ENCODE measurements around the gene SPRR3. TPM values are rescaled to one million over a fixed set of nuclear protein-coding genes. Genes with fewer than 3 reads are reported as not detected.
A peak's percentile ranks its signal among the peaks of the same experiment; 100 is the strongest.

SPRR3 gene
- not detected for total RNA-seq

- TF ChIP-seq CTCF (IDR thresholded peaks at IDR 0.05) (no peak), POLR2A (IDR thresholded peaks at IDR 0.05) (no peak)
- H3K4me3 ChIP-seq (ENCODE audit: low read depth, poor library complexity, severe bottlenecking): no peak within 1 kb of the TSS
- WGBS, 2 donors: 83% methylated on average over 2 of the region's 2 CpGs
- intact Hi-C loops (cut with DNase I; ENCODE audit: low total_unique reads): no loop called here
- DNase-seq (ENCODE audit: low spot score in 2 of 2): no peak
Measured at GRCh38 chr1:153001382-153001781, at the start of gene SPRR3. SPRR3 (plus strand) TSS chr1:153001749; CDS start chr1:153003021, 1,272 bp downstream.

GRCh38 chr1:152953761-152954160 lies 47.8 kb upstream of the SPRR3 start:
- peak; percentile 62 to 82 for DNase-seq (ENCODE audit: low spot score in 2 of 2)

DNA sequence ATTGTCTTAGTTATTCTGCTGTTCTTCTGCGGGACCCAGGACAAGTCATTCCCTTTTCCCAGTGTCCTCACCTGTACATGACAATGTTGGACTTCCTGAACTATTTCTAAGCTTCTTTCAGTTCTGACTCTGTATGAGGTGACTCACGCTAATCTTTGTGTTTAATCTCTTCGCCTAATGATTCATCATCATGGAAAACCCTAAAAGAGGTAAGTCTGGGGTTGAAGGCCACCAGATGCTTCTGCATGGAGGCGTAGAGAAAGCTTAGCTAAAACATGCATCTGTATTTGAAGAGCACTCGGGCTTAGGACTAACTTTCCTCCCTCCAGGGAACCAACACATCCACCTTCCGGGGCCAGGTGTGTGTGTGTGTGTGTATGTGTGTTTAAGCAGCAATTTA lies 47.1 kb upstream of the SPRR3 start:
- TF ChIP-seq CTCF (IDR thresholded peaks at IDR 0.05) (no peak), POLR2A (IDR thresholded peaks at IDR 0.05) (no peak)
- intact Hi-C loops (cut with DNase I; ENCODE audit: low total_unique reads): no loop called here
- no peak overlapping the region for H3K4me3 ChIP-seq (ENCODE audit: low read depth, poor library complexity, severe bottlenecking)
- peak in 1 of 2 donors; percentile 21 for DNase-seq (ENCODE audit: low spot score in 2 of 2)
- 49 to 61% methylated on average over 6 of the region's 6 CpGs for WGBS, 2 donors

More at GRCh38 chr1:152953761-152954160, 47.8 kb upstream of the SPRR3 start:
- TF ChIP-seq POLR2A (IDR thresholded peaks at IDR 0.05) (no peak), CTCF (IDR thresholded peaks at IDR 0.05) (no peak)
- H3K4me3 ChIP-seq (ENCODE audit: low read depth, poor library complexity, severe bottlenecking): no peak overlapping the region
- WGBS, 2 donors: 36 to 60% methylated on average over 7 of the region's 7 CpGs
- intact Hi-C loops (cut with DNase I; ENCODE audit: low total_unique reads): no loop called here

DNA sequence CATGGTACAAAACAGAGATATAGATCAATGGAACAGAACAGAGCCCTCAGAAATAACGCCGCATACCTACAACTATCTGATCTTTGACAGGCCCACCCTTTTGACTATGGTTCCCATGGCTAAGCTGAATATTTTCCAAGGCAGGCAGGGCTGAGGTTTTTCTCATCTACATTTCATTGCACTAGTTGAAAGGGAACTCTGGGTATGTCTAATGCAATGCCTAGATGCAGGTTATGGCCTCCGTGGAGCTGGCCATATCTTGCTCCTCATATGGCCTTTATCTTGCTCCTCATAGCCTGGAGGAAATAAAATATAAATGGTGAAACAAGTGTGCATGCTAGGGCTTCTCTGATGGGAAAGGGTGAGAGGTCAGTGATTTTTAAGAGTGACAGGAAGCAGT lies 44.0 kb upstream of the SPRR3 start:
- no peak for TF ChIP-seq CTCF (IDR thresholded peaks at IDR 0.05)
- TF ChIP-seq POLR2A (IDR thresholded peaks at IDR 0.05): no peak
- 52 to 83% methylated on average over 3 of the region's 3 CpGs for WGBS, 2 donors
- no peak overlapping the region for H3K4me3 ChIP-seq (ENCODE audit: low read depth, poor library complexity, severe bottlenecking)
- intact Hi-C loops (cut with DNase I; ENCODE audit: low total_unique reads): no loop called here
- peak in 1 of 2 donors; percentile 12 for DNase-seq (ENCODE audit: low spot score in 2 of 2)

- TF ChIP-seq CTCF (IDR thresholded peaks at IDR 0.05) (no peak), POLR2A (IDR thresholded peaks at IDR 0.05) (no peak)
Measured at GRCh38 chr1:152959273-152959672, 42.3 kb upstream of the SPRR3 start.

DNA sequence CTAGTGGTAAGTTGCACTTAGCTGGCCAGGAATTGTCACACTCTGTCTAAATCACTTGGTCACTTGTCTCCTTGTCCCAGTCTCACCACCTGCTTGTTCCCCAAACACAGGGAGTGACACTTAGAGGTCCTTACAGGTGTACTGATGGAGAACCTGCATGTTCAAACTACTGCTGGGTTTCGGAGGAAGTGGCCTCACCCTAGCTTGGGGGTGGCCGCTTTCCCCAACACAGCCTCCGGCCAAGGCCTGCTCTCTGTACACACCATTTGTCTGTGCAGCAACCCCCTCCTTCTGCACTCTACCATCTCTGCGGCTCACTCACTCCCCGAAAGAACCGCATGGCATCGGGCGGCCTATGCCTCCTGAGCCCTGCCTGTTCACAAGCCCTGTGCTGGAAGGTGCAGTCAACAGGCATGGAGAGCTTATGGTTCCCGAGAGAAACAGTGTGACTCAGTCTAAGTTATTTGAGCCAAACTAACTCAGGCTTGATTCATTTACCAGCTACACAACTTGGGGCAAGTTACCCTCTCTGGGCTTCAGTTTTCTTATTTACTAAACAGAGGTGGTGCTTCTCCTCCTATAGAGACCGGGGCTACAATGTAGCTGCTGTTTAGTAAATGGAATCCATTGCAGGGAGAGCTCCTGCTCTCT lies 41.6 kb upstream of the SPRR3 start:
- 89 to 91% methylated on average over 10 of the region's 10 CpGs for WGBS, 2 donors
- H3K4me3 ChIP-seq (ENCODE audit: low read depth, poor library complexity, severe bottlenecking): no peak overlapping the region
- no peak for TF ChIP-seq POLR2A (IDR thresholded peaks at IDR 0.05)
- no peak for TF ChIP-seq CTCF (IDR thresholded peaks at IDR 0.05)
- intact Hi-C loops (cut with DNase I; ENCODE audit: low total_unique reads): no loop called here
- peak in 1 of 2 donors; percentile 70 for DNase-seq (ENCODE audit: low spot score in 2 of 2)

More at GRCh38 chr1:152959273-152959672, 42.3 kb upstream of the SPRR3 start:
- peak in 1 of 2 donors; percentile 17 for DNase-seq (ENCODE audit: low spot score in 2 of 2)
- intact Hi-C loops (cut with DNase I; ENCODE audit: low total_unique reads): no loop called here
- H3K4me3 ChIP-seq (ENCODE audit: low read depth, poor library complexity, severe bottlenecking): no peak overlapping the region
- 88 to 89% methylated on average over 3 of the region's 3 CpGs for whole genome bisulfite sequencing, 2 donors

Data from lower leg skin (tissue), 4 donors.